ENCODE results near the gene GTF3C2.

The GTF3C2 gene

GRCh38 chr2:27281855-27282559 lies 74.6 kb downstream of the GTF3C2 start, which contains the start of gene TRIM54:
TSS of gene TRIM54 (plus strand) at chr2:27282429. CDS start at chr2:27282732, 303 bp downstream.
- Histone ChIP-seq H3K27ac (ENCODE audit: low read depth, low read length) (no peak within 1 kb of the TSS), H3K36me3 (ENCODE audit: control insufficient read depth in 5 of 5, insufficient read depth in 5 of 5, low read length in 5 of 5) (no peaks in the 10 kb centered on the region), H3K4me1 (ENCODE audit: control insufficient read depth in 5 of 5, insufficient read depth in 5 of 5, low read length in 5 of 5) (no peaks in the 10 kb centered on the region), H3K4me3 (ENCODE audit: low read depth in 1 of 5, low read length in 5 of 5) (no peak within 1 kb of the TSS), H3K27me3 (ENCODE audit: control insufficient read depth in 5 of 5, insufficient read depth in 4 of 5, low read length in 5 of 5) (peaks cover 5 to 25% (median 15%) of the 10 kb centered on the region in 5 donors), H3K9ac (ENCODE audit: low read length in 5 of 5) (no peak within 1 kb of the TSS), H3K9me3 (ENCODE audit: control insufficient read depth in 5 of 5, low read length in 5 of 5) (no peaks in the 10 kb centered on the region)

GRCh38 chr2:27281442-27281841 lies 75.1 kb downstream of the GTF3C2 start:
- Histone ChIP-seq H3K4me1 (ENCODE audit: control insufficient read depth in 5 of 5, insufficient read depth in 5 of 5, low read length in 5 of 5) (no peaks in the 10 kb centered on the region), H3K9ac (ENCODE audit: low read length in 5 of 5) (no peak overlapping the region), H3K27ac (ENCODE audit: low read depth, low read length) (no peak overlapping the region)

DNA sequence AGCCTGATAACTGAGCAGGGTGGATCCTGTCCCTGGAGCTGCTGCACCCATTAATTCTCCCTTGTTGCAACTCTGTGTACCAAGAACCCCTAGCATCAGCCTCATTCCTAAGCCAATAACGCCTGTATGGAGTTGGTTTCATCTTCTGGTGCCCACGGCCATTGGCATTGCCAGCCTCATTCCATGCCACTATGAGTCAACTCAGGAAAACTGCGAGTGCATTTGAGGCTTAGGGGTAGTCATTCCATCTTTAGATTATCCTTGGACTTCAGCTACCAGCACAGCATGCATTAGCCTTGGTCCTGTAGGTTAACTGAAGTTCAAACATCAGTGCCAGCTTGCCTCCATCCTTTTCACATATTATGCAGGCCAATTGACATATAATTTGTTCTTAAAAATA lies 75.7 kb downstream of the GTF3C2 start:
- no peaks in the 10 kb centered on the region for H3K4me1 ChIP-seq (ENCODE audit: control insufficient read depth in 5 of 5, insufficient read depth in 5 of 5, low read length in 5 of 5)

More at GRCh38 chr2:27281442-27281841, 75.1 kb downstream of the GTF3C2 start:
- Histone ChIP-seq H3K9me3 (ENCODE audit: control insufficient read depth in 5 of 5, low read length in 5 of 5) (no peaks in the 10 kb centered on the region), H3K36me3 (ENCODE audit: control insufficient read depth in 5 of 5, insufficient read depth in 5 of 5, low read length in 5 of 5) (no peaks in the 10 kb centered on the region), H3K4me3 (ENCODE audit: low read depth in 1 of 5, low read length in 5 of 5) (no peak overlapping the region), H3K27me3 (ENCODE audit: control insufficient read depth in 5 of 5, insufficient read depth in 4 of 5, low read length in 5 of 5) (peaks cover 5 to 28% (median 15%) of the 10 kb centered on the region in 5 donors)

GRCh38 chr2:27278010-27278409 lies 78.6 kb downstream of the GTF3C2 start:
- H3K27me3 ChIP-seq (ENCODE audit: control insufficient read depth in 5 of 5, insufficient read depth in 4 of 5, low read length in 5 of 5), result peaks cover 10 to 29% (median 22%) of the 10 kb centered on the region in 5 donors
- no peak overlapping the region for H3K9ac ChIP-seq (ENCODE audit: low read length in 5 of 5)
- H3K4me1 ChIP-seq (ENCODE audit: control insufficient read depth in 5 of 5, insufficient read depth in 5 of 5, low read length in 5 of 5), result no peaks in the 10 kb centered on the region
- no peak overlapping the region for H3K27ac ChIP-seq (ENCODE audit: low read depth, low read length)
- H3K36me3 ChIP-seq (ENCODE audit: control insufficient read depth in 5 of 5, insufficient read depth in 5 of 5, low read length in 5 of 5), result no peaks in the 10 kb centered on the region
- H3K9me3 ChIP-seq (ENCODE audit: control insufficient read depth in 5 of 5, low read length in 5 of 5), result no peaks in the 10 kb centered on the region
- H3K4me3 ChIP-seq (ENCODE audit: low read depth in 1 of 5, low read length in 5 of 5), result no peak overlapping the region

More for the DNA sequence above, 75.7 kb downstream of the GTF3C2 start:
- H3K9me3 ChIP-seq (ENCODE audit: control insufficient read depth in 5 of 5, low read length in 5 of 5), result no peaks in the 10 kb centered on the region
- H3K36me3 ChIP-seq (ENCODE audit: control insufficient read depth in 5 of 5, insufficient read depth in 5 of 5, low read length in 5 of 5), result no peaks in the 10 kb centered on the region
- H3K9ac ChIP-seq (ENCODE audit: low read length in 5 of 5), result no peak overlapping the region
- H3K27ac ChIP-seq (ENCODE audit: low read depth, low read length), result no peak overlapping the region
- peaks cover 5 to 30% (median 16%) of the 10 kb centered on the region in 5 donors for H3K27me3 ChIP-seq (ENCODE audit: control insufficient read depth in 5 of 5, insufficient read depth in 4 of 5, low read length in 5 of 5)
- no peak overlapping the region for H3K4me3 ChIP-seq (ENCODE audit: low read depth in 1 of 5, low read length in 5 of 5)
